K562 treated with DMSO at 1 percent for 24 hours (cell line): ENCODE results near the gene BCAP29. TPM values are rescaled to one million over a fixed set of nuclear protein-coding genes. Genes with fewer than 3 reads are reported as not detected.

Experiments used
- total RNA-seq: library from RNA; unstranded; fragments of 300-600 nt; gene quantifications from 2 replicates; pipeline ENCODE4 v1.2.3, GENCODE V29; 2022; ENCODE audit warnings: low read depth; ENCODE audit not compliant: insufficient read depth

BCAP29 gene, protein sequence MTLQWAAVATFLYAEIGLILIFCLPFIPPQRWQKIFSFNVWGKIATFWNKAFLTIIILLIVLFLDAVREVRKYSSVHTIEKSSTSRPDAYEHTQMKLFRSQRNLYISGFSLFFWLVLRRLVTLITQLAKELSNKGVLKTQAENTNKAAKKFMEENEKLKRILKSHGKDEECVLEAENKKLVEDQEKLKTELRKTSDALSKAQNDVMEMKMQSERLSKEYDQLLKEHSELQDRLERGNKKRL
- 57.1 and 82.6 TPM in 2 replicates for total RNA-seq

DNA sequence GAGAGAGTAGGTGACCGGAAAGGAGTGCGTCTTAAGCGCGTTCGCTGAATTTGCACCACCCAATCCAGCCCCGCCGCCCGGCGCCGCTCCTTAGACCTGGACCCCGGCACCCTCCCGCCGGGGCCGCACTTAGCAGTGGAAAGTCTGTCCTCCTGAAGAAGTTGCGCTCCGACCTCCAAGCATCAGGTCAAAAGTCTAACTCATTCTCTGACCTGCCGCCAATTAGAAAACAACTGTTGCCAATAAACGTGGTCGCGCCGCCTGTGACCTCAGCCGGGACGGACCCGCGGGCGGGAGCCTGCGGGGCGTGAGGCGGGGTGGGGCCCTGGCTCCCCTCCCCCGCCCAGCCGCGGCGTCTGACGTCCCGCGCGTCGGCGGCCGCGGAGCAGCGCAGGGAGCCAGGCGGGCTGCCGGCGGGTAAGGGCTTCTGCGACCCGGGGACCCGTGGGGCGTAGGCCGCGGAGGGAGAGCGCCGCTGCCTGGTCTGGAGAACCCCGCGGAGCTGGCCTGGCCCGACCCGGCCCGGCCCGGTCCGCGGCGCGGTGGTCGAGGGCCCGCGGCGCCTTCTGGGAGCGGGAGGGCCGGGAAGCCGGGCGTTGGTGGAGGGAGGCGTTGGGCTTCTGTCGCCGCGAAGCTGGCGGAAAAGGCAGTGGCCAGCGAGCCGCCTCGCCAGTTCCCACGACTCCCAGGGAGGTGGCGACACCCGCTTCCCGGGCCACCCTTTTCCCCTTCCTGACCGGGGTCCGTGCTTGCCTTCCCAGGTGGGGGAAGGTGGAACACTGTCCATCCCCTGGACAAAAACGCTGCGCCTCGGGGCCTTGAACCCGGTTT, at the start of gene BCAP29:
Gene BCAP29 (plus strand): TSS at position 362 of the 831 bp plus-strand sequence. CDS start 527 bp downstream, outside the sequence.

GRCh38 chr7:107563775-107564552, 16.1 kb upstream of the BCAP29 start, which contains the start of the genes COG5 and DUS4L:
Gene COG5, minus strand, starts transcription at chr7:107563920. Its CDS starts 24 bp downstream, at chr7:107563896.
Gene DUS4L, plus strand, starts transcription at chr7:107563971. Its CDS starts 3,100 bp downstream, at chr7:107567071.

DNA sequence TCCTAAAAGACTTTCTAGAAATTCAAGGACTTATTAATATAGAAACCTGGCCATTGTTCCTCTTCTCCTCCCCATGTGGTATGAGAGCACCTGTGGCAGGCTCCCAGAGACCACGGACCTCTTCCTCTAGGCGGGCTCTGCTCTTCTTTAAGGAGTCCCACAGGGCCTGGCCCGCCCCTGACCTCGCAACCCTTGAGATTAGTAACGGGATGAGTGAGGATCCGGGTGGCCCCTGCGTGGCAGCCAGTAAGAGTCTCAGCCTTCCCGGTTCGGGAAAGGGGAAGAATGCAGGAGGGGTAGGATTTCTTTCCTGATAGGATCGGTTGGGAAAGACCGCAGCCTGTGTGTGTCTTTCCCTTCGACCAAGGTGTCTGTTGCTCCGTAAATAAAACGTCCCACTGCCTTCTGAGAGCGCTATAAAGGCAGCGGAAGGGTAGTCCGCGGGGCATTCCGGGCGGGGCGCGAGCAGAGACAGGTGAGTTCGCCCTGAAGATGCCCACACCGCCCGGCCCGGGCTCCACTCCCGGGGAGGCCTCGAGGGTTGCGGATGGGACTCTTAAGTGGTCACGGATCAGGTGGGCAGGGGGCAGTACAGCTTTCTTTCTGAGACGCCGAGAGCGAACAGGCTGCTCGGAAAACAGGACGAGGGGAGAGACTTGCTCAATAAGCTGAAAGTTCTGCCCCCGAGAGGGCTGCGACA, 80.5 kb downstream of the BCAP29 start, which contains the start of gene SLC26A4:
Gene SLC26A4 (plus strand): TSS at position 448 of the 700 bp plus-strand sequence. CDS start 814 bp downstream, outside the sequence.

Other genes starting within 250 kb of the BCAP29 start
- not detected in 2 replicates for gene GPR22, start 110.2 kb upstream of the BCAP29 start, total RNA-seq
- gene COG5, start 16.3 kb upstream of the BCAP29 start, total RNA-seq = 25.8 and 26.2 TPM in 2 replicates
- 7.4 and 10.8 TPM in 2 replicates for gene DUS4L, start 16.3 kb upstream of the BCAP29 start, total RNA-seq
- gene SLC26A4, start 80.6 kb downstream of the BCAP29 start, total RNA-seq = 0.16 and 0.25 TPM in 2 replicates
- 26.7 and 28.9 TPM in 2 replicates for gene CBLL1, start 163.9 kb downstream of the BCAP29 start, total RNA-seq
- gene SLC26A3, start 223.0 kb downstream of the BCAP29 start, total RNA-seq = not detected in 2 replicates